Spleen (tissue), 11 donors: ENCODE measurements around the gene SLC26A9. TPM values are rescaled to one million over a fixed set of nuclear protein-coding genes. Genes with fewer than 3 reads are reported as not detected.
A peak's percentile ranks its signal among the peaks of the same experiment; 100 is the strongest.

Source experiments
- DNase-seq: peaks from one replicate; pipeline ENCODE4 v3.0.0-alpha.2; 2020
- H3K27ac ChIP-seq, 8 donors: fragments of 200-600 bp; sonication (generic) in 7 of 8; 1 replicate in 4 of 8; 2 replicates in 4 of 8; pipeline versions ENCODE4 v1.5.0 to v1.8.0; 2016 to 2021; ENCODE audit warnings: inconsistent platforms in 4 of 8, mild to moderate bottlenecking in 4 of 8, moderate library complexity in 1 of 8
- H3K27me3 ChIP-seq, 7 donors: fragments of 200-600 bp; sonication (generic) in 6 of 7; replicated peaks in 1 of 7; 1 replicate in 4 of 7; 2 replicates in 3 of 7; pipeline versions ENCODE4 v1.5.0 to v1.8.0; 2016 to 2021; ENCODE audit warnings: inconsistent platforms in 3 of 7, mild to moderate bottlenecking in 1 of 7
- H3K36me3 ChIP-seq, 6 donors: fragments of 200-600 bp; sonication (generic) in 5 of 6; 1 replicate in 4 of 6; 2 replicates in 2 of 6; pipeline versions ENCODE4 v1.5.0 to v1.8.0; 2016 to 2021; ENCODE audit warnings: inconsistent platforms in 2 of 6
- H3K4me1 ChIP-seq, 6 donors: fragments of 200-600 bp; sonication (generic) in 5 of 6; 1 replicate in 3 of 6; 2 replicates in 3 of 6; pipeline versions ENCODE4 v1.5.0 to v1.8.0; 2016 to 2021; ENCODE audit warnings: inconsistent platforms in 3 of 6
- H3K4me3 ChIP-seq, 8 donors: fragments of 200-600 bp; sonication (generic) in 7 of 8; 1 replicate in 4 of 8; 2 replicates in 4 of 8; pipeline versions ENCODE4 v1.5.0 to v1.8.0; 2016 to 2021; ENCODE audit warnings: inconsistent platforms in 4 of 8, mild to moderate bottlenecking in 4 of 8, moderate library complexity in 2 of 8
- H3K9me3 ChIP-seq, 8 donors: fragments of 200-600 bp; sonication (generic) in 7 of 8; 1 replicate in 4 of 8; 2 replicates in 4 of 8; pipeline versions ENCODE4 v1.5.0 to v1.8.0; 2016 to 2021; ENCODE audit warnings: inconsistent platforms in 4 of 8
- POLR2A ChIP-seq, 3 donors: fragments of 450-650 bp; IDR thresholded peaks; one replicate each; pipeline ENCODE4 v1.5.1; 2017; ENCODE audit warnings: antibody characterized with exemption in 3 of 3, mild to moderate bottlenecking in 1 of 3
- POLR2AphosphoS5 ChIP-seq, 3 donors: sonication (generic); formaldehyde crosslinking; IDR thresholded peaks; one replicate each; pipeline ENCODE4 v1.5.1; 2017; ENCODE audit warnings: antibody characterized with exemption in 3 of 3
- WGBS, 5 donors: extraction: QIAGEN DNeasy Blood & Tissue Kit in 3 of 5; methylation state at CpG; one replicate each; pipeline versions ENCODE4 v1.1.5 to v1.1.7; 2013 to 2018; 5-methylcytosine and 5-hydroxymethylcytosine counted together
- intact Hi-C: fragments of 100-400 bp; cut with DNase I; formaldehyde crosslinking; loops from one replicate; pipeline ENCODE4 v1.15.0; 2023; ENCODE audit warnings: low total_unique reads
- polyA plus RNA-seq, 3 donors: library from polyadenylated mRNA; stranded (reverse); fragments of 200-250 nt; gene quantifications; one replicate each; pipeline ENCODE4 v1.2.1, GENCODE V29; 2013
- total RNA-seq, 7 donors: library from RNA; depleted of rRNA in 3 of 7; stranded (reverse); fragments of >200 nt in 3 of 7; fragmentation: NEBNext Ultra II Directional in 4 of 7; extraction: Animal tissue kit (Norgen Biotek cat#: 25700) in 4 of 7; gene quantifications; one replicate each; pipeline versions ENCODE4 v1.1.0 to v1.2.1, GENCODE V29; 2016 to 2021
- TF ChIP-seq, protein P1 (sequence below), 11 experiments: fragments of 200-600 bp in 7 of 11; fragments of 450-650 bp in 4 of 11; sonication (generic) in 4 of 11; IDR thresholded peaks in 8 of 11; conservative IDR thresholded peaks in 3 of 11; 1 replicate in 7 of 11; 2 replicates in 4 of 11; pipeline versions ENCODE4 v1.4.0 to v1.8.0; 2016 to 2021; ENCODE audit warnings: antibody characterized with exemption in 11 of 11, inconsistent platforms in 4 of 11, mild to moderate bottlenecking in 1 of 11
- donor health status: healthy with polysubstance abuse.
- donor health status: DM: no; HTN: no; CAD: no; lungs with moderate emphysema.
- donor health status: DM: no; HTN: no; CAD: no.
- donor health status: Bipolar disorder and iron deficiency.
- donor health status: healthy.
- donor health status: DM: no; HTN: no; CAD: no.
- donor health status: DM: yes; HTN: yes; CAD: no.

The SLC26A9 gene
- total and polyA plus RNA-seq, 10 donors: 0.02 to 0.03 TPM; not detected in 8

GRCh38 chr1:205922806-205923205, 20.4 kb downstream of the SLC26A9 start:
- Histone ChIP-seq H3K4me3 (no peak overlapping the region), H3K27me3 (peaks cover 0 to 7% (median 0%) of the 10 kb centered on the region in 7 donors), H3K4me1 (peaks cover 0 to 20% (median 6%) of the 10 kb centered on the region in 6 donors), H3K9me3 (no peaks in the 10 kb centered on the region), H3K36me3 (no peaks in the 10 kb centered on the region), H3K27ac (no peak overlapping the region)
- no peak for DNase-seq
- TF ChIP-seq POLR2AphosphoS5 (IDR thresholded peaks at IDR 0.05) (no peak), POLR2A (IDR thresholded peaks at IDR 0.05) (no peak)
- TF ChIP-seq, protein P1, sequence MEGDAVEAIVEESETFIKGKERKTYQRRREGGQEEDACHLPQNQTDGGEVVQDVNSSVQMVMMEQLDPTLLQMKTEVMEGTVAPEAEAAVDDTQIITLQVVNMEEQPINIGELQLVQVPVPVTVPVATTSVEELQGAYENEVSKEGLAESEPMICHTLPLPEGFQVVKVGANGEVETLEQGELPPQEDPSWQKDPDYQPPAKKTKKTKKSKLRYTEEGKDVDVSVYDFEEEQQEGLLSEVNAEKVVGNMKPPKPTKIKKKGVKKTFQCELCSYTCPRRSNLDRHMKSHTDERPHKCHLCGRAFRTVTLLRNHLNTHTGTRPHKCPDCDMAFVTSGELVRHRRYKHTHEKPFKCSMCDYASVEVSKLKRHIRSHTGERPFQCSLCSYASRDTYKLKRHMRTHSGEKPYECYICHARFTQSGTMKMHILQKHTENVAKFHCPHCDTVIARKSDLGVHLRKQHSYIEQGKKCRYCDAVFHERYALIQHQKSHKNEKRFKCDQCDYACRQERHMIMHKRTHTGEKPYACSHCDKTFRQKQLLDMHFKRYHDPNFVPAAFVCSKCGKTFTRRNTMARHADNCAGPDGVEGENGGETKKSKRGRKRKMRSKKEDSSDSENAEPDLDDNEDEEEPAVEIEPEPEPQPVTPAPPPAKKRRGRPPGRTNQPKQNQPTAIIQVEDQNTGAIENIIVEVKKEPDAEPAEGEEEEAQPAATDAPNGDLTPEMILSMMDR (IDR thresholded peaks at IDR 0.05 in 8 of 11, conservative IDR thresholded peaks at IDR 0.05 in 3 of 11): no peak
- 76 to 92% (median 86%) methylated on average over 6 of the region's 6 CpGs for WGBS, 5 donors
- intact Hi-C loops: no loop called here

DNA sequence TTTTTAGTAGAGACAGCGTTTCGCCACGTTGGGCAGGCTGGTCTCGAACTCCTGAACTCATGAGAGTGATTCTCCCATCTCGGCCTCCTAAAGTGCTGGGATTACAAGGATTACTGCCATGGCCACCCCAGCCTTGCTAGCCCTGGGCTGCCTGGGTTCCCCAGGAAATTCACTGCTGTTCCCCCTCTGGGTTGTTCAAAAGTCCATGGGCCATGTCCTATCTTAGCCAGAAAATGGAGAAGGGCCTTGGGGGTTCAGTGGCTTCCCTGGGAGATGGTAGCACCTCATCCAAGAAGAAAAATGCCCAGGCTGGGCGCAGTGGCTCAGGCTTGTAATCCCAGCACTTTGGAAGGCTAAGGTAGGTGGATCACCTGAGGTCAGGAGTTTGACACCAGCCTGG, 20.9 kb downstream of the SLC26A9 start:
- Histone ChIP-seq H3K4me3 (no peak overlapping the region), H3K27ac (no peak overlapping the region), H3K27me3 (peaks cover 0 to 7% (median 0%) of the 10 kb centered on the region in 7 donors), H3K36me3 (no peaks in the 10 kb centered on the region), H3K4me1 (peaks cover 0 to 25% (median 6%) of the 10 kb centered on the region in 6 donors), H3K9me3 (no peaks in the 10 kb centered on the region)
- DNase-seq: peak; percentile 32
- no peak for TF ChIP-seq POLR2AphosphoS5 (IDR thresholded peaks at IDR 0.05)
- TF ChIP-seq, protein P1 (IDR thresholded peaks at IDR 0.05 in 8 of 11, conservative IDR thresholded peaks at IDR 0.05 in 3 of 11): no peak
- TF ChIP-seq POLR2A (IDR thresholded peaks at IDR 0.05): no peak
- intact Hi-C loops: no loop called here
- WGBS, 5 donors: 90 to 95% (median 93%) methylated on average over 6 of the region's 6 CpGs

DNA sequence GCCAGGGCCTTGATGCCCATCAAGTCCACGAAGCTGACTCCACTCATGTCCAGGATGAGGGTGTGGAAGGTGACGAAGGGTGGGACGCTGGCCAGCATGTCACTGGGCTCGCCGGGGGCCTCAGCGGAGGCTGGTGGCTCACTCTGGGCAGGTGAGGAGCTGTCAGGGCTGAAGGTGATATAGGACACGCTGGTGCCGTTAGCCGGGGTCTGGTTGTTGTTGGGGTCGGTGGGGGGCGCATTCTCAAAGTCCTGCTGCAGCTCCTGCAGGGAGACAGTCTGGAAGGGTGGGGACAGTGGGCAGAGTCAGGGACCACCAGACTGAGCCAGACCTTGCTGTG, 21.7 kb downstream of the SLC26A9 start:
- no peak for TF ChIP-seq POLR2AphosphoS5 (IDR thresholded peaks at IDR 0.05)
- no peak for TF ChIP-seq POLR2A (IDR thresholded peaks at IDR 0.05)
- TF ChIP-seq, protein P1 (IDR thresholded peaks at IDR 0.05 in 8 of 11, conservative IDR thresholded peaks at IDR 0.05 in 3 of 11): no peak
- intact Hi-C loops: no loop called here
- peaks cover 0 to 25% (median 6%) of the 10 kb centered on the region in 6 donors for H3K4me1 ChIP-seq
- DNase-seq: peak; percentile 49
- WGBS, 5 donors: 86 to 95% (median 92%) methylated on average over 11 of the region's 11 CpGs
- H3K27ac ChIP-seq: no peak overlapping the region
- no peak overlapping the region for H3K4me3 ChIP-seq
- H3K27me3 ChIP-seq: peaks cover 0 to 5% (median 0%) of the 10 kb centered on the region in 7 donors
- H3K36me3 ChIP-seq: no peaks in the 10 kb centered on the region
- no peaks in the 10 kb centered on the region for H3K9me3 ChIP-seq

DNA sequence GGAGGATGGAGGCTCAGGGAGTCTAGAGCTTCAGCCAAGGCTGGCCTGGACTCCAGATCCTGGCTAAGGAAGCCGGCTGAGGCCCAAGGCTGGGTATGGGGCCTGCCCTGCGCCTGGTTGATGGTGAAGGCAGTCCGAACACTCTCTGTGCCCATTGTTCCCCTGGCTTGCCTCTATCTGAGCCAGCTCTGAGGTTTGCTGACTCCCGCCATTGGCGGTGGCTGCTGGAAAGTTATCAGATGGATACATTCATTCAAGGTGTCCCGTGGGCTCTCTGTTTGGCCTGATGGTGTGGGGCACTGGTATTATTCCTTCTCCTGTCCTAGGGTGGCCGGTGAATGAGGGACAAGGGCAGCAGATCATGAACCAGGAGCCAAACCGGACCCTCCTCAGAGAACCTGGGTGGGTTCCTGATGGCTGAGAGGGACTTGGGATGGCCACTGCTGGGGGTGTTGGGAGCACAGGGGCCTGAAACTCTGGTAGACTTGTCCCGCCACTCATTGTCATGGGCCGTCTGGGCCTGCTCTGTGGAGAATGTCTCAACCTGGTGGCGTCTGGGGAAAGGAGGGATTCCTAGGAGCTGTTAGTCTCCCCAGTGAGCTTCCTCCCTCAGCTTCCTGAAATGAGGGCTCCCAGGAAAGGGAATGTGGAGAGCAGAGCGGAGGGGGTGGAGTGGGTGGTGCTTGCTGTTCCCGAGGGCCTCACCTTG, 22.2 kb downstream of the SLC26A9 start:
- no peak overlapping the region for H3K27ac ChIP-seq
- H3K4me3 ChIP-seq: no peak overlapping the region
- TF ChIP-seq POLR2A (IDR thresholded peaks at IDR 0.05): no peak
- no peak for TF ChIP-seq POLR2AphosphoS5 (IDR thresholded peaks at IDR 0.05)
- TF ChIP-seq, protein P1 (IDR thresholded peaks at IDR 0.05 in 8 of 11, conservative IDR thresholded peaks at IDR 0.05 in 3 of 11): no peak
- no peaks in the 10 kb centered on the region for H3K36me3 ChIP-seq
- 64 to 89% (median 74%) methylated on average over 9 to 13 of the region's 13 CpGs for WGBS, 5 donors
- peaks cover 0 to 4% (median 0%) of the 10 kb centered on the region in 7 donors for H3K27me3 ChIP-seq
- no peaks in the 10 kb centered on the region for H3K9me3 ChIP-seq
- H3K4me1 ChIP-seq: peaks cover 0 to 25% (median 6%) of the 10 kb centered on the region in 6 donors
- intact Hi-C loops: no loop called here
- peak; percentile 47 for DNase-seq
